HepG2 (cell line): ENCODE measurements around the gene ZWILCH. TPM values are rescaled to one million over a fixed set of nuclear protein-coding genes. Genes with fewer than 3 reads are reported as not detected.

Experiments
- ATAC-seq: fragments of 200-7000 bp; cut with Tn5 transposase; 3 replicates; pipeline ENCODE4 v1.9.1; 2020; ENCODE audit warnings: mild to moderate bottlenecking, moderate library complexity
- BruUV-seq: library from RNA; stranded (reverse); fragments of 400-500 nt; replicated peaks from 2 replicates; lab custom pipeline; 2021; lab: Mats Ljungman, UMichigan
- CTCF ChIA-PET: fragments of 300-600 bp; formaldehyde crosslinking; extraction: SDS; loops from one replicate; lab custom pipeline; 2021; ENCODE audit warnings: low total read pairs, inconsistent platforms, low intra/inter-chr PET ratio; lab: Yijun Ruan, JAX
- POLR2A ChIA-PET: fragments of 350-600 bp; sonication (Branson Sonifier 250); formaldehyde crosslinking; loops from one replicate; lab custom pipeline; 2020; ENCODE audit warnings: antibody characterized with exemption, inconsistent platforms; lab: Yijun Ruan, JAX
- DNase-seq: peaks from one replicate; pipeline ENCODE4 v3.0.0-alpha.2; 2015; ENCODE audit warnings: low spot score
- FAIRE-seq: peaks from 3 replicates; lab custom pipeline; 2011; peaks lifted over from hg19 to GRCh38; lab: Jason Lieb, UNC
- H2AFZ ChIP-seq: one replicate; pipeline ENCODE4 v1.6.1; 2011; ENCODE audit warnings: low read length, inconsistent platforms
- H3K27ac ChIP-seq: fragments of 300-600 bp; 3 replicates; pipeline ENCODE4 v1.8.0; 2011; ENCODE audit warnings: mixed run types, mild to moderate bottlenecking, mixed read lengths, low read length, inconsistent platforms; ENCODE audit not compliant: insufficient read depth; ENCODE audit errors: extremely low read length
- H3K27me3 ChIP-seq, 2 experiments: fragments of 200-600 bp in 1 of 2; 2 replicates in 1 of 2; 3 replicates in 1 of 2; pipeline versions ENCODE4 v1.6.0 to v1.8.0; 2011; ENCODE audit warnings: low read length in 2 of 2, mild to moderate bottlenecking in 2 of 2, moderate library complexity in 2 of 2, inconsistent platforms in 1 of 2; ENCODE audit not compliant: insufficient read depth in 2 of 2, control insufficient read depth in 1 of 2
- H3K36me3 ChIP-seq, 2 experiments: fragments of 200-600 bp in 1 of 2; replicated peaks in 1 of 2; 2 replicates in 1 of 2; 3 replicates in 1 of 2; pipeline versions ENCODE4 v1.5.1 to v1.8.0; 2011; ENCODE audit warnings: low read length in 2 of 2, inconsistent platforms in 1 of 2; ENCODE audit not compliant: insufficient read depth in 2 of 2, control insufficient read depth in 1 of 2
- H3K4me1 ChIP-seq: 2 replicates; pipeline ENCODE4 v1.5.1; 2012; ENCODE audit warnings: low read length, inconsistent platforms; ENCODE audit not compliant: insufficient read depth
- H3K4me2 ChIP-seq: 2 replicates; pipeline ENCODE4 v1.6.0; 2011; ENCODE audit warnings: low read depth, low read length, inconsistent platforms
- H3K4me3 ChIP-seq, 3 experiments: fragments of 200-600 bp in 1 of 3; sonication (generic), shearing (Covaris generic) in 1 of 3; replicated peaks in 1 of 3; 2 replicates each; pipeline ENCODE4 v1.5.1; 2011 to 2016; ENCODE audit warnings: low read length in 3 of 3, inconsistent platforms in 2 of 3, low read depth in 2 of 3, mild to moderate bottlenecking in 2 of 3, control low read depth in 1 of 3, mixed read lengths in 1 of 3; ENCODE audit not compliant: insufficient read depth in 1 of 3
- H3K79me2 ChIP-seq: one replicate; pipeline ENCODE4 v1.6.1; 2011; ENCODE audit warnings: low read length, inconsistent platforms; ENCODE audit not compliant: insufficient read depth
- H3K9ac ChIP-seq: 2 replicates; pipeline ENCODE4 v1.6.0; 2011; ENCODE audit warnings: mild to moderate bottlenecking, low read depth, low read length, inconsistent platforms; ENCODE audit not compliant: insufficient read depth
- H3K9me3 ChIP-seq: 2 replicates; pipeline ENCODE4 v1.5.1; 2012; ENCODE audit warnings: mild to moderate bottlenecking, low read length
- H4K20me1 ChIP-seq: 2 replicates; pipeline ENCODE4 v1.6.0; 2011; ENCODE audit warnings: inconsistent platforms, mild to moderate bottlenecking, low read length, moderate library complexity; ENCODE audit not compliant: insufficient read depth
- CEBPB ChIP-seq: IDR thresholded peaks from 2 replicates; pipeline ENCODE4 v1.6.1; 2011; ENCODE audit warnings: low read depth, low read length, improper control_type of control experiment, borderline replicate concordance
- E2F5 ChIP-seq: sonication (generic); formaldehyde crosslinking; conservative IDR thresholded peaks from 2 replicates; pipeline ENCODE4 v1.4.0; 2020; ENCODE audit warnings: missing genetic modification reagents
- FUBP1 ChIP-seq: sonication (generic); formaldehyde crosslinking; IDR thresholded peaks from 2 replicates; pipeline ENCODE4 v1.5.1; 2020; ENCODE audit warnings: missing genetic modification reagents, mild to moderate bottlenecking, borderline replicate concordance
- GABPB1 ChIP-seq: IDR thresholded peaks from 2 replicates; pipeline ENCODE4 v1.6.1; 2016; ENCODE audit warnings: mild to moderate bottlenecking, missing genetic modification reagents, moderate library complexity, missing compliant biosample characterization
- MAFG ChIP-seq: sonication (generic); formaldehyde crosslinking; IDR thresholded peaks from 2 replicates; pipeline ENCODE4 v1.5.1; 2020; ENCODE audit warnings: mild to moderate bottlenecking, missing genetic modification reagents
- NFYB ChIP-seq: sonication (generic); formaldehyde crosslinking; IDR thresholded peaks from 2 replicates; pipeline ENCODE4 v1.4.0; 2020; ENCODE audit warnings: missing genetic modification reagents
- PBX2 ChIP-seq: IDR thresholded peaks from 2 replicates; pipeline ENCODE4 v1.6.1; 2016; ENCODE audit warnings: control low read depth
- SNAPC2 ChIP-seq: sonication (generic); formaldehyde crosslinking; IDR thresholded peaks from 2 replicates; pipeline ENCODE4 v1.8.1; 2022; ENCODE audit warnings: mild to moderate bottlenecking, missing genetic modification reagents
- ZNF224 ChIP-seq: sonication (generic); formaldehyde crosslinking; IDR thresholded peaks from 2 replicates; pipeline ENCODE4 v1.5.0; 2020; ENCODE audit warnings: mild to moderate bottlenecking, missing genetic modification reagents
- WGBS: methylation state at CpG from one replicate; pipeline ENCODE4 v1.1.6; 2017; ENCODE audit warnings: low lambda C conversion rate; 5-methylcytosine and 5-hydroxymethylcytosine counted together
- in situ Hi-C: cut with HindIII; loops from 2 replicates; pipeline ENCODE4 v1.10.0; 2017; ENCODE audit warnings: low pct_unique_long_range_greater_than_20kb; ENCODE audit not compliant: extremely low pct_ligation_motif_present
- intact Hi-C: fragments of 100-400 bp; cut with micrococcal nuclease; formaldehyde crosslinking; loops from one replicate; pipeline ENCODE4 v1.10.0; 2022; ENCODE audit not compliant: unreplicated experiment
- polyA plus RNA-seq, 8 experiments: library from polyadenylated mRNA; depleted of rRNA in 3 of 8; stranded (reverse) in 7 of 8; unstranded in 1 of 8; fragments of >200 nt; fragmentation: Illumina TruSeq in 4 of 8; extraction: Trizol in 4 of 8; gene quantifications; 2 replicates each; pipeline versions ENCODE4 v1.2.1 to v1.2.3, GENCODE V29; 2011 to 2016; ENCODE audit warnings: low read depth in 4 of 8, missing spikeins in 1 of 8, mixed read lengths in 1 of 8; ENCODE audit not compliant: insufficient read depth in 1 of 8
- total RNA-seq, 5 experiments: library from RNA; depleted of rRNA; stranded (reverse); fragments of >200 nt; fragmentation: Illumina TruSeq; extraction: Trizol; gene quantifications; 2 replicates each; pipeline ENCODE4 v1.2.3, GENCODE V29; 2016; ENCODE audit warnings: low read depth in 1 of 5

ZWILCH gene
- total and polyA plus RNA-seq, 2 of the 13 experiments (the other 11 are each of a cell fraction or from before 2014, with no cell fraction given): 9.5 to 27.8 TPM

GRCh38 chr15:66480267-66480666 lies 24.9 kb upstream of the ZWILCH start (continued):
- TF ChIP-seq GABPB1 (no peak), MAFG (CRISPR knock-in tag) (no peak), E2F5 (CRISPR knock-in tag) (no peak)

GRCh38 chr15:66481107-66481856 lies 23.8 kb upstream of the ZWILCH start:
- no peak overlapping the region for H3K27ac ChIP-seq
- no peak for FAIRE-seq
- POLR2A ChIA-PET: no interaction called here

More at GRCh38 chr15:66481107-66481856, 23.8 kb upstream of the ZWILCH start:
- CTCF ChIA-PET: no interaction called here
- DNase-seq: no peak
- Histone ChIP-seq H3K4me1 (no peaks in the 10 kb centered on the region), H3K27me3 (no peaks in the 10 kb centered on the region), H3K79me2 (no peaks in the 10 kb centered on the region), H3K9me3 (no peaks in the 10 kb centered on the region), H3K9ac (no peak overlapping the region), H3K36me3 (peaks cover 19 to 41% of the 10 kb centered on the region in 2 experiments), H3K4me3 (no peak overlapping the region), H4K20me1 (no peaks in the 10 kb centered on the region), H3K4me2 (no peak overlapping the region), H2AFZ (no peak overlapping the region)
- in situ Hi-C loops: loop anchor here (25.0 kb wide), 1 partner anchor 94 kb away; the partner anchor contains the start of gene MAP2K1
- WGBS: 84% methylated on average over 10 of the region's 10 CpGs
- intact Hi-C loops: no loop called here
- no peak for ATAC-seq
- no TSS peak for BruUV-seq
- no peak for TF ChIP-seq ZNF224 (CRISPR knock-in tag)
- no peak for TF ChIP-seq CEBPB
- TF ChIP-seq PBX2 (CRISPR knock-in tag): no peak
- TF ChIP-seq SNAPC2 (CRISPR knock-in tag): no peak
- no peak for TF ChIP-seq FUBP1
- TF ChIP-seq NFYB: no peak
